ACC112 (cell line): ENCODE measurements around the gene EPRS1.

Experiments
- H2AFZ ChIP-seq: fragments of 200-600 bp; sonication (generic); one replicate; pipeline ENCODE4 v1.6.0; 2017; ENCODE audit warnings: antibody characterized with exemption, low read length; ENCODE audit not compliant: unreplicated experiment
- H3K27ac ChIP-seq: fragments of 200-600 bp; sonication (generic); 2 replicates; pipeline ENCODE4 v1.5.1; 2014; ENCODE audit warnings: low read depth, mild to moderate bottlenecking, antibody characterized with exemption, low read length, moderate library complexity
- H3K27me3 ChIP-seq: fragments of 200-600 bp; sonication (generic); 2 replicates; pipeline ENCODE4 v1.6.1; 2014; ENCODE audit warnings: mild to moderate bottlenecking, antibody characterized with exemption, low read length, moderate library complexity, mixed read lengths; ENCODE audit not compliant: insufficient read depth
- H3K36me3 ChIP-seq: fragments of 200-600 bp; sonication (generic); 2 replicates; pipeline ENCODE4 v1.6.1; 2016; ENCODE audit warnings: mild to moderate bottlenecking, antibody characterized with exemption, low read length, moderate library complexity, mixed read lengths; ENCODE audit not compliant: insufficient read depth
- H3K4me1 ChIP-seq: fragments of 200-600 bp; sonication (generic); one replicate; pipeline ENCODE4 v1.6.1; 2016; ENCODE audit warnings: low read length, mixed read lengths; ENCODE audit not compliant: insufficient read depth, unreplicated experiment, control insufficient read depth
- H3K4me3 ChIP-seq: fragments of 200-600 bp; sonication (generic); 2 replicates; pipeline ENCODE4 v1.5.1; 2014; ENCODE audit warnings: mild to moderate bottlenecking, low read depth, low read length
- H3K79me2 ChIP-seq: fragments of 200-600 bp; sonication (generic); one replicate; pipeline ENCODE4 v1.6.0; 2016; ENCODE audit warnings: low read length; ENCODE audit not compliant: control insufficient read depth, unreplicated experiment, insufficient read depth

EPRS1 gene

DNA sequence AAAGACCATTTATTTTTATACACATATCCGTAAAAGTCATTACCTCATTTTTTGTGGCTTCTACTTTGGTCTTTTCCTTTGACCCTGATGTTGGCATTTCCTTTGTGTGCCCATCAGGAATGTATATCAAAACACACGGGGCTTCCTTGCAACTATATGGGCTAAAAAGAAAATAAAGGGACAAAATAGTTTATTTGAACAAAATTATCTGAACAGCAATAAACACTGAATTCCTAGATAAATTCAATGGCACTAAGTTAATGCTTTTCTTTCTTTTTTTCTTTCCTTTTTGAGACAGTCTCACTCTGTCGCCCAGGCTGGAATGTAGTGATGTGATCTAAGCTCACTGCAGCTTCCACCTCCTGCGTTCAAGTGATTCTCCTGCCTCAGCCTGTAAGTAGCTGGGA lies 45.2 kb downstream of the EPRS1 start:
- Histone ChIP-seq H3K4me1 (peaks cover 10% of the 10 kb centered on the region), H3K4me3 (no peak overlapping the region), H2AFZ (no peak overlapping the region), H3K27ac (no peak overlapping the region), H3K79me2 (no peaks in the 10 kb centered on the region), H3K36me3 (peaks cover 22% of the 10 kb centered on the region), H3K27me3 (no peaks in the 10 kb centered on the region)

GRCh38 chr1:219999821-220000220 lies 46.5 kb downstream of the EPRS1 start:
- Histone ChIP-seq H3K4me3 (no peak overlapping the region), H3K27me3 (no peaks in the 10 kb centered on the region), H3K36me3 (peaks cover 15% of the 10 kb centered on the region), H3K27ac (no peak overlapping the region), H3K79me2 (no peaks in the 10 kb centered on the region), H3K4me1 (peaks cover 10% of the 10 kb centered on the region), H2AFZ (no peak overlapping the region)
